Liver (tissue), 9 donors: Measurements from ENCODE around the gene RAPGEF2. TPM values are rescaled to one million over a fixed set of nuclear protein-coding genes. Genes with fewer than 3 reads are reported as not detected.

ENCODE experiments used
- DNase-seq: peaks from one replicate; pipeline ENCODE4 v3.0.0-alpha.2; 2017; ENCODE audit warnings: low spot score
- H3K27ac ChIP-seq, 2 donors: one replicate each; pipeline ENCODE4 v1.7.0; 2013; ENCODE audit warnings: inconsistent platforms in 2 of 2, low read length in 2 of 2, control low read depth in 1 of 2, low read depth in 1 of 2, mild to moderate bottlenecking in 1 of 2
- H3K27me3 ChIP-seq, 4 donors: one replicate each; pipeline versions ENCODE4 v1.6.1 to v1.7.0; 2013; ENCODE audit warnings: low read length in 3 of 4, inconsistent platforms in 1 of 4, mild to moderate bottlenecking in 1 of 4, moderate library complexity in 1 of 4; ENCODE audit not compliant: control insufficient read depth in 4 of 4, insufficient read depth in 4 of 4
- H3K36me3 ChIP-seq, 4 donors: one replicate each; pipeline versions ENCODE4 v1.6.1 to v1.7.0; 2013; ENCODE audit warnings: low read length in 3 of 4, mild to moderate bottlenecking in 3 of 4, low read depth in 1 of 4, moderate library complexity in 1 of 4; ENCODE audit not compliant: control insufficient read depth in 4 of 4, insufficient read depth in 3 of 4
- H3K4me1 ChIP-seq, 4 donors: one replicate each; pipeline versions ENCODE4 v1.6.1 to v1.7.0; 2013; ENCODE audit warnings: low read length in 3 of 4, mild to moderate bottlenecking in 3 of 4, moderate library complexity in 1 of 4; ENCODE audit not compliant: control insufficient read depth in 4 of 4, insufficient read depth in 4 of 4
- H3K4me3 ChIP-seq, 3 donors: one replicate each; pipeline versions ENCODE4 v1.6.1 to v1.7.0; 2013; ENCODE audit warnings: low read length in 3 of 3, control low read depth in 1 of 3, low read depth in 1 of 3, mild to moderate bottlenecking in 1 of 3
- H3K9ac ChIP-seq, 2 donors: one replicate each; pipeline ENCODE4 v1.7.0; 2013; ENCODE audit warnings: low read length in 2 of 2, mild to moderate bottlenecking in 2 of 2, moderate library complexity in 2 of 2, control low read depth in 1 of 2, low read depth in 1 of 2
- H3K9me3 ChIP-seq, 4 donors: one replicate each; pipeline versions ENCODE4 v1.6.1 to v1.7.0; 2013; ENCODE audit warnings: low read length in 3 of 4; ENCODE audit not compliant: control insufficient read depth in 4 of 4
- EGR1 ChIP-seq, 2 donors: IDR thresholded peaks; 2 replicates each; pipeline ENCODE4 v1.6.1; 2016 to 2018; ENCODE audit warnings: antibody characterized with exemption in 2 of 2, low read depth in 2 of 2
- FOXA1 ChIP-seq: IDR thresholded peaks from 2 replicates; pipeline ENCODE4 v1.6.1; 2016; ENCODE audit warnings: antibody characterized with exemption
- FOXA2 ChIP-seq: IDR thresholded peaks from 2 replicates; pipeline ENCODE4 v1.6.1; 2016; ENCODE audit warnings: antibody characterized with exemption
- GABPA ChIP-seq, 2 donors: IDR thresholded peaks in 1 of 2; conservative IDR thresholded peaks in 1 of 2; 2 replicates each; pipeline ENCODE4 v1.6.1; 2016; ENCODE audit warnings: antibody characterized with exemption in 2 of 2, mild to moderate bottlenecking in 1 of 2, moderate library complexity in 1 of 2
- HNF4A ChIP-seq, 2 donors: conservative IDR thresholded peaks; 2 replicates each; pipeline ENCODE4 v1.6.1; 2016; ENCODE audit warnings: antibody characterized with exemption in 2 of 2, mild to moderate bottlenecking in 2 of 2
- HNF4G ChIP-seq: IDR thresholded peaks from 2 replicates; pipeline ENCODE4 v1.6.1; 2016; ENCODE audit warnings: antibody characterized with exemption
- NR2F2 ChIP-seq: IDR thresholded peaks from 2 replicates; pipeline ENCODE4 v1.6.1; 2016; ENCODE audit warnings: antibody characterized with exemption
- RAD21 ChIP-seq, 2 donors: IDR thresholded peaks; 2 replicates each; pipeline ENCODE4 v1.6.1; 2016; ENCODE audit warnings: antibody characterized with exemption in 2 of 2, mild to moderate bottlenecking in 2 of 2
- RXRA ChIP-seq, 2 donors: IDR thresholded peaks; 2 replicates each; pipeline ENCODE4 v1.6.1; 2017 to 2018; ENCODE audit warnings: antibody characterized with exemption in 2 of 2, mild to moderate bottlenecking in 1 of 2
- SP1 ChIP-seq: IDR thresholded peaks from 2 replicates; pipeline ENCODE4 v1.6.1; 2018; ENCODE audit warnings: antibody characterized with exemption, mild to moderate bottlenecking
- TAF1 ChIP-seq: conservative IDR thresholded peaks from 2 replicates; pipeline ENCODE4 v1.6.1; 2016; ENCODE audit warnings: antibody characterized with exemption, mild to moderate bottlenecking
- YY1 ChIP-seq: IDR thresholded peaks from 2 replicates; pipeline ENCODE4 v1.6.1; 2016; ENCODE audit warnings: antibody characterized with exemption, mild to moderate bottlenecking
- WGBS: extraction: QIAGEN DNeasy Blood & Tissue Kit; methylation state at CpG from one replicate; pipeline ENCODE4 v1.1.7; 2013; 5-methylcytosine and 5-hydroxymethylcytosine counted together
- polyA plus RNA-seq, 2 donors: library from polyadenylated mRNA; stranded (reverse) in 1 of 2; unstranded in 1 of 2; fragments of 200-250 nt in 1 of 2; fragments of >200 nt in 1 of 2; fragmentation: Nextera tagmentation in 1 of 2; extraction: Ambion mirVana in 1 of 2; gene quantifications; one replicate each; pipeline versions ENCODE4 v1.2.1 to v1.2.3, GENCODE V29; 2013 to 2015
- total RNA-seq, 2 donors: library from RNA; depleted of rRNA; stranded (reverse); fragments of >200 nt; gene quantifications; one replicate each; pipeline ENCODE4 v1.2.3, GENCODE V29; 2014
- TF ChIP-seq, protein P1 (sequence below): IDR thresholded peaks from 2 replicates; pipeline ENCODE4 v1.6.1; 2016; ENCODE audit warnings: antibody characterized with exemption
- TF ChIP-seq, protein P2 (sequence below): IDR thresholded peaks from 2 replicates; pipeline ENCODE4 v1.6.1; 2016; ENCODE audit warnings: antibody characterized with exemption
- TF ChIP-seq, protein P3 (sequence below): IDR thresholded peaks from 2 replicates; pipeline ENCODE4 v1.6.1; 2016; ENCODE audit warnings: antibody characterized with exemption, mild to moderate bottlenecking
- TF ChIP-seq, protein P4 (sequence below): IDR thresholded peaks from 2 replicates; pipeline ENCODE4 v1.6.1; 2016; ENCODE audit warnings: antibody characterized with exemption
- TF ChIP-seq, protein P5 (sequence below): fragments of 150-350 bp; IDR thresholded peaks from 2 replicates; pipeline ENCODE4 v1.5.1; 2017; ENCODE audit warnings: improper control_type of control experiment, low read depth, low read length; ENCODE audit not compliant: missing input control
- donor health status: healthy.
- donor health status: healthy.
- donor health status: healthy.
- donor health status: healthy.
- donor health status: healthy.

Gene RAPGEF2
- total and polyA plus RNA-seq, 4 donors, result 7.3 to 90.4 (median 32.2) TPM

DNA sequence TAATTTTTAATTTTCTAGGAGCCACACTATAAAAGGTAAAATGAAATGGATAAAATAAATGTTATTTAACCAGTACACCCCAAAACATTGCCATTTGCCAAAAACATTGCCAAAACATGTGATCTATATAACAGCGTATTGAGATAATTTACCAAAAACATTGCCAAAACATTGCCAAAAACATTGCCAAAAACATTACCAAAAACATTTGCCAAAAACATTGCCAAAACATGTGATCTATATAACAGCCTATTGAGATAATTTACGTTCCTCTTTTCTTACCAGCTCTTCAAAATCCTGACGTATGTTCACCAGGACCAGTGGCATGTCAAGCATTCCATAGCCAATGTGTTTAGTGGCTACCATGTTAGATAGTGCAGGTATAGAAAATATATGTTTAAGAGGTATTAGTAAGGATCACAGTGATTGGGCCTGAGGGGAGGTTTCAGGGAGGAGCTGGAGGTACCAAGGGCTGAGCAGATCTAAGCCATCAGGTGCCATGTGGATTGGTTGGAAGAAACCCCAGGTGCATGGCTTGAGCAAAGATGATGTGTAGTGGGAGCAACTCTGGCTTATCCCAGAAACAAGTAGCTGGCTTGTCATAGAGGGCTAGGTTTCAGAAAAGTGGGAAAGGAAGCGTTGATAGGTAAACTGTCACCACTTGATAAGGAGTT, 42.6 kb downstream of the RAPGEF2 start:
- peak; percentile 48 for DNase-seq
- no peaks in the 10 kb centered on the region for H3K9me3 ChIP-seq
- H3K27me3 ChIP-seq, result no peaks in the 10 kb centered on the region
- H3K4me1 ChIP-seq, result peaks cover 3 to 11% (median 7%) of the 10 kb centered on the region in 4 donors
- H3K27ac ChIP-seq, result no peak overlapping the region
- H3K4me3 ChIP-seq, result no peak overlapping the region
- TF ChIP-seq EGR1 (IDR thresholded peaks at IDR 0.05; ENCODE audit: low read depth in 2 of 2), result no peak
- TF ChIP-seq, protein P1, sequence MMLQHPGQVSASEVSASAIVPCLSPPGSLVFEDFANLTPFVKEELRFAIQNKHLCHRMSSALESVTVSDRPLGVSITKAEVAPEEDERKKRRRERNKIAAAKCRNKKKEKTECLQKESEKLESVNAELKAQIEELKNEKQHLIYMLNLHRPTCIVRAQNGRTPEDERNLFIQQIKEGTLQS, result no peak
- TF ChIP-seq, protein P2, sequence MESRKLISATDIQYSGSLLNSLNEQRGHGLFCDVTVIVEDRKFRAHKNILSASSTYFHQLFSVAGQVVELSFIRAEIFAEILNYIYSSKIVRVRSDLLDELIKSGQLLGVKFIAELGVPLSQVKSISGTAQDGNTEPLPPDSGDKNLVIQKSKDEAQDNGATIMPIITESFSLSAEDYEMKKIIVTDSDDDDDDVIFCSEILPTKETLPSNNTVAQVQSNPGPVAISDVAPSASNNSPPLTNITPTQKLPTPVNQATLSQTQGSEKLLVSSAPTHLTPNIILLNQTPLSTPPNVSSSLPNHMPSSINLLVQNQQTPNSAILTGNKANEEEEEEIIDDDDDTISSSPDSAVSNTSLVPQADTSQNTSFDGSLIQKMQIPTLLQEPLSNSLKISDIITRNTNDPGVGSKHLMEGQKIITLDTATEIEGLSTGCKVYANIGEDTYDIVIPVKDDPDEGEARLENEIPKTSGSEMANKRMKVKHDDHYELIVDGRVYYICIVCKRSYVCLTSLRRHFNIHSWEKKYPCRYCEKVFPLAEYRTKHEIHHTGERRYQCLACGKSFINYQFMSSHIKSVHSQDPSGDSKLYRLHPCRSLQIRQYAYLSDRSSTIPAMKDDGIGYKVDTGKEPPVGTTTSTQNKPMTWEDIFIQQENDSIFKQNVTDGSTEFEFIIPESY, result no peak
- no peak for TF ChIP-seq HNF4A (conservative IDR thresholded peaks at IDR 0.05)
- TF ChIP-seq, protein P3, sequence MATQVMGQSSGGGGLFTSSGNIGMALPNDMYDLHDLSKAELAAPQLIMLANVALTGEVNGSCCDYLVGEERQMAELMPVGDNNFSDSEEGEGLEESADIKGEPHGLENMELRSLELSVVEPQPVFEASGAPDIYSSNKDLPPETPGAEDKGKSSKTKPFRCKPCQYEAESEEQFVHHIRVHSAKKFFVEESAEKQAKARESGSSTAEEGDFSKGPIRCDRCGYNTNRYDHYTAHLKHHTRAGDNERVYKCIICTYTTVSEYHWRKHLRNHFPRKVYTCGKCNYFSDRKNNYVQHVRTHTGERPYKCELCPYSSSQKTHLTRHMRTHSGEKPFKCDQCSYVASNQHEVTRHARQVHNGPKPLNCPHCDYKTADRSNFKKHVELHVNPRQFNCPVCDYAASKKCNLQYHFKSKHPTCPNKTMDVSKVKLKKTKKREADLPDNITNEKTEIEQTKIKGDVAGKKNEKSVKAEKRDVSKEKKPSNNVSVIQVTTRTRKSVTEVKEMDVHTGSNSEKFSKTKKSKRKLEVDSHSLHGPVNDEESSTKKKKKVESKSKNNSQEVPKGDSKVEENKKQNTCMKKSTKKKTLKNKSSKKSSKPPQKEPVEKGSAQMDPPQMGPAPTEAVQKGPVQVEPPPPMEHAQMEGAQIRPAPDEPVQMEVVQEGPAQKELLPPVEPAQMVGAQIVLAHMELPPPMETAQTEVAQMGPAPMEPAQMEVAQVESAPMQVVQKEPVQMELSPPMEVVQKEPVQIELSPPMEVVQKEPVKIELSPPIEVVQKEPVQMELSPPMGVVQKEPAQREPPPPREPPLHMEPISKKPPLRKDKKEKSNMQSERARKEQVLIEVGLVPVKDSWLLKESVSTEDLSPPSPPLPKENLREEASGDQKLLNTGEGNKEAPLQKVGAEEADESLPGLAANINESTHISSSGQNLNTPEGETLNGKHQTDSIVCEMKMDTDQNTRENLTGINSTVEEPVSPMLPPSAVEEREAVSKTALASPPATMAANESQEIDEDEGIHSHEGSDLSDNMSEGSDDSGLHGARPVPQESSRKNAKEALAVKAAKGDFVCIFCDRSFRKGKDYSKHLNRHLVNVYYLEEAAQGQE, result no peak
- TF ChIP-seq FOXA2, result no peak
- TF ChIP-seq NR2F2, result no peak
- no peak for TF ChIP-seq YY1
- TF ChIP-seq, protein P4, sequence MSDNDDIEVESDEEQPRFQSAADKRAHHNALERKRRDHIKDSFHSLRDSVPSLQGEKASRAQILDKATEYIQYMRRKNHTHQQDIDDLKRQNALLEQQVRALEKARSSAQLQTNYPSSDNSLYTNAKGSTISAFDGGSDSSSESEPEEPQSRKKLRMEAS, result no peak
- no peak overlapping the region for H3K9ac ChIP-seq
- WGBS, result 94% methylated on average over 4 of the region's 4 CpGs
- no peaks in the 10 kb centered on the region for H3K36me3 ChIP-seq

DNA sequence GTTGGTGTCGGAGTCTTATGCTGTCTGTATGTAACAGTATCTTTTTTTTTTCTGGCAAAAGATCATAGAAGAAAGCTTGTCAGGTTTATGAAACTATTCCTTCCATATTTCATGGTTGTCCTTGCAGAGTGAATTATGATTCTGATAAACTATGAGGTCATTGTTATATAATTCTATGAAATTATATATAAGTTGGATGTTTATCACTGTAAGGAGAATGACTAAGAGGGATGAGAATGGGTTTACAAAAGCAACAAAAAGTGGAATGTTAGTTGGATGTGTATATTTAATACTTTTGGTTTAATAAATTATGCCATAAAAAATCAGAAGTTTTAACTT, 43.1 kb downstream of the RAPGEF2 start:
- no peak overlapping the region for H3K4me3 ChIP-seq
- peaks cover 7 to 13% (median 8%) of the 10 kb centered on the region in 4 donors for H3K4me1 ChIP-seq
- no peak for TF ChIP-seq FOXA2
- TF ChIP-seq RXRA (IDR thresholded peaks at IDR 0.05), result no peak
- TF ChIP-seq HNF4A (conservative IDR thresholded peaks at IDR 0.05), result no peak
- no peak for TF ChIP-seq RAD21 (IDR thresholded peaks at IDR 0.05)
- TF ChIP-seq HNF4G, result no peak
- TF ChIP-seq SP1, result no peak
- TF ChIP-seq, protein P2, result no peak
- TF ChIP-seq YY1, result no peak
- TF ChIP-seq TAF1, result no peak
- TF ChIP-seq, protein P3, result no peak
- TF ChIP-seq, protein P5, sequence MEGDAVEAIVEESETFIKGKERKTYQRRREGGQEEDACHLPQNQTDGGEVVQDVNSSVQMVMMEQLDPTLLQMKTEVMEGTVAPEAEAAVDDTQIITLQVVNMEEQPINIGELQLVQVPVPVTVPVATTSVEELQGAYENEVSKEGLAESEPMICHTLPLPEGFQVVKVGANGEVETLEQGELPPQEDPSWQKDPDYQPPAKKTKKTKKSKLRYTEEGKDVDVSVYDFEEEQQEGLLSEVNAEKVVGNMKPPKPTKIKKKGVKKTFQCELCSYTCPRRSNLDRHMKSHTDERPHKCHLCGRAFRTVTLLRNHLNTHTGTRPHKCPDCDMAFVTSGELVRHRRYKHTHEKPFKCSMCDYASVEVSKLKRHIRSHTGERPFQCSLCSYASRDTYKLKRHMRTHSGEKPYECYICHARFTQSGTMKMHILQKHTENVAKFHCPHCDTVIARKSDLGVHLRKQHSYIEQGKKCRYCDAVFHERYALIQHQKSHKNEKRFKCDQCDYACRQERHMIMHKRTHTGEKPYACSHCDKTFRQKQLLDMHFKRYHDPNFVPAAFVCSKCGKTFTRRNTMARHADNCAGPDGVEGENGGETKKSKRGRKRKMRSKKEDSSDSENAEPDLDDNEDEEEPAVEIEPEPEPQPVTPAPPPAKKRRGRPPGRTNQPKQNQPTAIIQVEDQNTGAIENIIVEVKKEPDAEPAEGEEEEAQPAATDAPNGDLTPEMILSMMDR, result no peak
- TF ChIP-seq GABPA (IDR thresholded peaks at IDR 0.05 in 1 of 2, conservative IDR thresholded peaks at IDR 0.05 in 1 of 2), result no peak
- no peak for TF ChIP-seq FOXA1
- TF ChIP-seq NR2F2, result no peak
- no peak for TF ChIP-seq EGR1 (IDR thresholded peaks at IDR 0.05; ENCODE audit: low read depth in 2 of 2)
- TF ChIP-seq, protein P4, result no peak

More for the DNA sequence above, 43.1 kb downstream of the RAPGEF2 start:
- no peak for DNase-seq
- H3K9me3 ChIP-seq, result no peaks in the 10 kb centered on the region
- 93% methylated on average over 1 of the region's 1 CpG for WGBS
- H3K36me3 ChIP-seq, result no peaks in the 10 kb centered on the region
- no peak overlapping the region for H3K27ac ChIP-seq
- H3K27me3 ChIP-seq, result no peaks in the 10 kb centered on the region
- H3K9ac ChIP-seq, result no peak overlapping the region
